Measurements from ENCODE around the gene HPCAL4. TPM values are rescaled to one million over a fixed set of nuclear protein-coding genes. Genes with fewer than 3 reads are reported as not detected.

The HPCAL4 gene
- total RNA-seq, 1 donor from 2014 or later: 0.20 TPM

- H3K9me3 Mint-ChIP-seq (ENCODE audit: unreplicated experiment): peaks cover 3% of the 10 kb centered on the region
- H3K36me3 Mint-ChIP-seq (ENCODE audit: low read depth, unreplicated experiment): no peaks in the 10 kb centered on the region
- Histone ChIP-seq H3K27me3 (ENCODE audit: insufficient read depth, low read length) (peaks cover 30% of the 10 kb centered on the region), H3K79me2 (ENCODE audit: insufficient read depth, low read length) (no peaks in the 10 kb centered on the region), H3K27ac (ENCODE audit: low read depth, low read length) (no peak overlapping the region), H3K9ac (ENCODE audit: low read length) (no peak overlapping the region), H3K9me3 (ENCODE audit: insufficient read depth, low read depth, low read length) (no peaks in the 10 kb centered on the region), H2AFZ (ENCODE audit: low read depth, low read length) (peak overlapping the region; percentile 49), H3K4me2 (ENCODE audit: low read length) (no peak overlapping the region), H4K20me1 (ENCODE audit: insufficient read depth, low read length) (no peaks in the 10 kb centered on the region), H3K36me3 (ENCODE audit: insufficient read depth, low read length) (no peaks in the 10 kb centered on the region), H3K4me3 (ENCODE audit: insufficient read depth, low read depth, low read length) (no peak overlapping the region), H3K4me1 (ENCODE audit: insufficient read depth, low read length) (no peaks in the 10 kb centered on the region)
- FAIRE-seq (no peak), DNase-seq (ENCODE audit: low read depth) (peak; percentile 24)
- H3K4me1 Mint-ChIP-seq (ENCODE audit: low read depth, unreplicated experiment): peaks cover 8% of the 10 kb centered on the region
- TF ChIP-seq, protein P1, sequence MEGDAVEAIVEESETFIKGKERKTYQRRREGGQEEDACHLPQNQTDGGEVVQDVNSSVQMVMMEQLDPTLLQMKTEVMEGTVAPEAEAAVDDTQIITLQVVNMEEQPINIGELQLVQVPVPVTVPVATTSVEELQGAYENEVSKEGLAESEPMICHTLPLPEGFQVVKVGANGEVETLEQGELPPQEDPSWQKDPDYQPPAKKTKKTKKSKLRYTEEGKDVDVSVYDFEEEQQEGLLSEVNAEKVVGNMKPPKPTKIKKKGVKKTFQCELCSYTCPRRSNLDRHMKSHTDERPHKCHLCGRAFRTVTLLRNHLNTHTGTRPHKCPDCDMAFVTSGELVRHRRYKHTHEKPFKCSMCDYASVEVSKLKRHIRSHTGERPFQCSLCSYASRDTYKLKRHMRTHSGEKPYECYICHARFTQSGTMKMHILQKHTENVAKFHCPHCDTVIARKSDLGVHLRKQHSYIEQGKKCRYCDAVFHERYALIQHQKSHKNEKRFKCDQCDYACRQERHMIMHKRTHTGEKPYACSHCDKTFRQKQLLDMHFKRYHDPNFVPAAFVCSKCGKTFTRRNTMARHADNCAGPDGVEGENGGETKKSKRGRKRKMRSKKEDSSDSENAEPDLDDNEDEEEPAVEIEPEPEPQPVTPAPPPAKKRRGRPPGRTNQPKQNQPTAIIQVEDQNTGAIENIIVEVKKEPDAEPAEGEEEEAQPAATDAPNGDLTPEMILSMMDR (IDR thresholded peaks at IDR 0.05; ENCODE audit: insufficient read depth, low read depth, low read length): peak; percentile 79
- no peak for TF ChIP-seq EZH2 (IDR thresholded peaks at IDR 0.05; ENCODE audit: insufficient read depth, low read length)
- peaks cover 85% of the 10 kb centered on the region for H3K27me3 Mint-ChIP-seq (ENCODE audit: low read depth, unreplicated experiment)
- no peak overlapping the region for H3K27ac Mint-ChIP-seq (ENCODE audit: unreplicated experiment)
- H3K4me3 Mint-ChIP-seq (ENCODE audit: unreplicated experiment): no peak overlapping the region
Observed at GRCh38 chr1:39657923-39658485, 33.2 kb downstream of the HPCAL4 start.

DNA sequence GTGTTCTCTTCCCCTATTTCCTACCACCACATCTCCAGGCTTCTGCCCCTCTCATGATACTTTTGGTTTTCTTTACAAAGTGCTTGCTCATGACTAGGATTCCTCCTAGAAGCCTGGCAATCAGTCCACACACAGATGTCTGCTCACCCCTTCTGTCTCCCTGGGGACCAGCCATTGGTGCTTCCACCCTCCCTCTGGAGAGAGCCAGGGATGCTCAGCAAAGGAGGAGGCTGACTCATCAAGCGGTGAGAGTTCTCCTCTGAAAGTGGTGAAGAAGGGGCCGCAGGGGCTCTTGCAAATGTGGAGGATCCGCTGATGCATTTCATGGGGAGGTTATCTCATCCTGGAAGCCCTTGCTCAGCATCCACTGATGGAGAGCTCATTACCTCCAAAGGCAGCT lies 33.8 kb downstream of the HPCAL4 start:
- H2AFZ ChIP-seq (ENCODE audit: low read depth, low read length): no peak overlapping the region
- no peak overlapping the region for H3K27ac ChIP-seq (ENCODE audit: low read depth, low read length)
- Mint-ChIP-seq H3K4me1 (ENCODE audit: low read depth, unreplicated experiment) (peaks cover 8% of the 10 kb centered on the region), H3K9me3 (ENCODE audit: unreplicated experiment) (peaks cover 3% of the 10 kb centered on the region), H3K27me3 (ENCODE audit: low read depth, unreplicated experiment) (peaks cover 84% of the 10 kb centered on the region), H3K4me3 (ENCODE audit: unreplicated experiment) (no peak overlapping the region), H3K36me3 (ENCODE audit: low read depth, unreplicated experiment) (no peaks in the 10 kb centered on the region), H3K27ac (ENCODE audit: unreplicated experiment) (no peak overlapping the region)
- FAIRE-seq (no peak), DNase-seq (ENCODE audit: low read depth) (no peak)
- H3K9ac ChIP-seq (ENCODE audit: low read length): no peak overlapping the region
- no peak overlapping the region for H3K4me3 ChIP-seq (ENCODE audit: insufficient read depth, low read depth, low read length)
- H3K9me3 ChIP-seq (ENCODE audit: insufficient read depth, low read depth, low read length): no peaks in the 10 kb centered on the region
- TF ChIP-seq EZH2 (IDR thresholded peaks at IDR 0.05; ENCODE audit: insufficient read depth, low read length): no peak
- TF ChIP-seq, protein P1 (IDR thresholded peaks at IDR 0.05; ENCODE audit: insufficient read depth, low read depth, low read length): no peak
- no peaks in the 10 kb centered on the region for H3K36me3 ChIP-seq (ENCODE audit: insufficient read depth, low read length)
- H3K79me2 ChIP-seq (ENCODE audit: insufficient read depth, low read length): no peaks in the 10 kb centered on the region
- H3K4me1 ChIP-seq (ENCODE audit: insufficient read depth, low read length): no peaks in the 10 kb centered on the region
- peaks cover 25% of the 10 kb centered on the region for H3K27me3 ChIP-seq (ENCODE audit: insufficient read depth, low read length)
- H3K4me2 ChIP-seq (ENCODE audit: low read length): no peak overlapping the region
- no peaks in the 10 kb centered on the region for H4K20me1 ChIP-seq (ENCODE audit: insufficient read depth, low read length)

GRCh38 chr1:39656391-39656790 lies 34.8 kb downstream of the HPCAL4 start:
- no peaks in the 10 kb centered on the region for H3K36me3 Mint-ChIP-seq (ENCODE audit: low read depth, unreplicated experiment)
- H3K4me1 ChIP-seq (ENCODE audit: insufficient read depth, low read length): no peaks in the 10 kb centered on the region
- no peak overlapping the region for H3K9ac ChIP-seq (ENCODE audit: low read length)
- H3K4me1 Mint-ChIP-seq (ENCODE audit: low read depth, unreplicated experiment): peaks cover 8% of the 10 kb centered on the region
- H3K36me3 ChIP-seq (ENCODE audit: insufficient read depth, low read length): no peaks in the 10 kb centered on the region
- no peak overlapping the region for H3K27ac Mint-ChIP-seq (ENCODE audit: unreplicated experiment)
- H3K4me3 ChIP-seq (ENCODE audit: insufficient read depth, low read depth, low read length): no peak overlapping the region
- H4K20me1 ChIP-seq (ENCODE audit: insufficient read depth, low read length): no peaks in the 10 kb centered on the region
- H3K4me2 ChIP-seq (ENCODE audit: low read length): no peak overlapping the region
- peaks cover 23% of the 10 kb centered on the region for H3K27me3 ChIP-seq (ENCODE audit: insufficient read depth, low read length)
- H3K27me3 Mint-ChIP-seq (ENCODE audit: low read depth, unreplicated experiment): peaks cover 78% of the 10 kb centered on the region
- H3K4me3 Mint-ChIP-seq (ENCODE audit: unreplicated experiment): no peak overlapping the region
- no peaks in the 10 kb centered on the region for H3K79me2 ChIP-seq (ENCODE audit: insufficient read depth, low read length)
- no peak overlapping the region for H2AFZ ChIP-seq (ENCODE audit: low read depth, low read length)
- no peak for DNase-seq (ENCODE audit: low read depth)
- TF ChIP-seq, protein P1 (IDR thresholded peaks at IDR 0.05; ENCODE audit: insufficient read depth, low read depth, low read length): no peak
- TF ChIP-seq EZH2 (IDR thresholded peaks at IDR 0.05; ENCODE audit: insufficient read depth, low read length): no peak
- no peaks in the 10 kb centered on the region for H3K9me3 ChIP-seq (ENCODE audit: insufficient read depth, low read depth, low read length)
- peaks cover 3% of the 10 kb centered on the region for H3K9me3 Mint-ChIP-seq (ENCODE audit: unreplicated experiment)
- H3K27ac ChIP-seq (ENCODE audit: low read depth, low read length): no peak overlapping the region
- FAIRE-seq: no peak

Data from astrocyte (in vitro differentiated cells and primary cell).